ENCODE results near the gene SLAMF6.

GRCh38 chr1:160544647-160545046 lies 21.6 kb upstream of the SLAMF6 start:
- TF ChIP-seq CTCF (IDR thresholded peaks at IDR 0.05) (peak; percentile 28 to 61 (median 50)), POLR2A (IDR thresholded peaks at IDR 0.05) (no peak)

All from Peyer's patch (tissue), 4 donors.